ENCODE results near the gene JMJD8.

JMJD8 gene, protein sequence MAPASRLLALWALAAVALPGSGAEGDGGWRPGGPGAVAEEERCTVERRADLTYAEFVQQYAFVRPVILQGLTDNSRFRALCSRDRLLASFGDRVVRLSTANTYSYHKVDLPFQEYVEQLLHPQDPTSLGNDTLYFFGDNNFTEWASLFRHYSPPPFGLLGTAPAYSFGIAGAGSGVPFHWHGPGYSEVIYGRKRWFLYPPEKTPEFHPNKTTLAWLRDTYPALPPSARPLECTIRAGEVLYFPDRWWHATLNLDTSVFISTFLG

DNA sequence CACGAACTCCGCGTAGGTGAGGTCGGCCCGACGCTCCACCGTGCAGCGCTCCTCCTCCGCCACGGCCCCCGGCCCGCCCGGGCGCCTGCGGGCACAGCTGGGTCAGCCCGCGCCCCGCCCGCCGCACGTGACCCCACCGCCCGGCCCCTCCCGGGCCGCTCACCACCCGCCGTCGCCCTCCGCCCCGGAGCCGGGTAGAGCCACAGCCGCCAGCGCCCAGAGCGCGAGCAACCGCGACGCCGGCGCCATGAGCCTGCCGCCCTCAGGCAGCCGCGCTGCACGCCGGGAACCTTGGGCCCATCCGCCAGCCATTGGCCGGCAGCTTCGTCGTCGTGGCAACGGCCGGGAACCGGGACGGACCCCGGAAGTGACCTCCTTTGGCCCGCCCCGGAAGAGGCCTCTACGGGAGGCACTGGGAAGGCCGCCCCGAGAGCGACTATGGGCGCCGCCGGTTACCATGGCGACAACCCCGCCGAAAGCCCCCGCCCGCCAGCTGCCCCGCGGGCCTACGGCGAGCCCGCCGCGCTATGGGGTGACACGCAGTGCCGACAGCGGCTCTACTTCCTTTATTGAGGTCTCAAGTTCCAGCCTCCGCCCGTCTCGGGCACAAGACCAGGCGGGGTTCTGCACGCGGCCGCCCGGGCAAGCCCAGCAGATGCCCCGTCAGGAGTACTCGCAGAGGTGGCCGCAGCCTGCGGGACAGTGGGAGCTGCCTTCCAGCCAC lies at the start of gene JMJD8:
TSS of gene JMJD8 (minus strand) at position 264 of the 724 bp plus-strand sequence. CDS start at position 249, 15 bp downstream.
- TF ChIP-seq GATA2 (IDR thresholded peaks at IDR 0.05; ENCODE audit: low read depth, low read length) = no peak
- no peak for TF ChIP-seq GATA3 (IDR thresholded peaks at IDR 0.05; ENCODE audit: low read depth, low read length)

DNA sequence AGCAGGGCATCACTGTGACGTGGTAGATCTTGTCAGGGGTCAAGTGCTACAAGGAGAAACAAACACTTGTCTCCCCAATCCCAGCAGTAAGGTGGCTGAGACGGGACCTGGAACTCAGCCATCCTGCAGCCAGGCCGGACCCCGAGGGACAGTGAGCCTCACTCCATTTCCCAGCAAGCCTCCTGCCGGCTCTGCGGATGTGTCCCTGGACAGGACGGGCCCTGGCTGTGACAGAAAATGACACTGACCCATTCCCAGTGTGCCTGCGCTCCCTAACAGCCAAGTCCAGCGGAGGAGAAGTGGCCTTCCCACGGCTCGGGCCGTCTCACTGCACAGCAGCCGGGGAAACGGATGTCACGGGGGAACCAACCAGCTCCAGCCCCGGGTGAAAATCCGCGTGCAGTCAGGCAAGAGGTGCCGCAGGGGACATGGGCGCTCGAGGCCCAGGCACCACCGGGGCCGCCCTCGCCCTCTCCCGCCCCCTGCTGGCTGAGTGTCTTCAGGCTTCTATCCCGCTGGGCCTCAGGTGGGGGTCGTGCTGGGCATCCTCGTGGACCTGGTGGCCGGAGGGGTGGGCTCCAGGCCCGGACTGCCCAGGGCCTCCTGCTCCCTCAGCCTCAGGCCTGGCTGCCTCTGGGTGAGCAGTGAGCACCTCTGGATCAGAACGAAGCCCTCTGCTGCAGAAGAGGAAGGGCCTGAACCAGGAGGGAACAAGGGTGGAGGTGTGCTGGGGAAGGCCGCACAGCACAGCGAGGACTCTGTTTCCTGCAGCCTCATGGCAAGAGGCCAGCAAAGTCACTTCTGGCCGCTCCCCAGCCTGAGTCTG lies 49.5 kb upstream of the JMJD8 start:
- TF ChIP-seq GATA3 (IDR thresholded peaks at IDR 0.05; ENCODE audit: low read depth, low read length) = no peak
- no peak for TF ChIP-seq GATA2 (IDR thresholded peaks at IDR 0.05; ENCODE audit: low read depth, low read length)

DNA sequence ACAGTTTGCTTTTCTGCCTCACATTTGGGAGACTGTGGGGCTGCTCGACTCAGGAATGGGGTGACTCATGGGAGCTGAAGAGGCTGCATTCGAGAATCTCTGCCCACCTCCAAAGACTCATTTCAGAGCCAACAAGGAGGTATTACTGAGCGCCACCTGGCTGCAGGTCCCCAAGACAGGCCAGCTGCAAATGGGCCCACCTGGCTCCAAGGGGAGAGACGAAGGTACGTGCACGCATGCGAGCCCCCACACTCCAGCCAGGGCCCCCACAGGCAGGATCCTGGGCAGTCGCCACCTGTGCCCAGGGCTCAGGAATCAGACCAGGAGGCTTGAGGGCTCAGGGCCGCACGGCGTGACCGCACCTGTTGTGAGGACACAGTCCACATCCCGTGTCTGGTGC lies 48.8 kb upstream of the JMJD8 start:
- TF ChIP-seq GATA3 (IDR thresholded peaks at IDR 0.05; ENCODE audit: low read depth, low read length) (no peak), GATA2 (IDR thresholded peaks at IDR 0.05; ENCODE audit: low read depth, low read length) (no peak)

DNA sequence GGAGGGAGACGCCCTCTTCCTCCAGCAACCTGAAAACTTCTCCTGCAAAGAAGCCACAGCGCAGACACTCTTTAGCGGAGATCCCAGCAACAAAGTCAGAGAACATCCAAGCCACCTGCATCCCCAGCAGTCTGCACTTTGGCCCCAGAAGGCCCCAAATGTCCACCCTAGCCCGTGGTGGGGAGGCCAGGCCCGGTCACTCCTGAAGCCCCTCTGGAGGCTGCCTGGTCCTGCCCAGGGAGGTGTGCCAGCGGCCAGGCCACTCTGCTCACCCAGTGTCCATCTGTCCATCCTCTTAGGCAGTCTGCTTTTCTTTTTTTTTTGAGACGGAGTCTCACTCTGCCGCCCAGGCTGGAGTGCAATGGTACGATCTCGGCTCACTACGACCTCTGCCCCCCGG lies 48.2 kb upstream of the JMJD8 start:
- no peak for TF ChIP-seq GATA3 (IDR thresholded peaks at IDR 0.05; ENCODE audit: low read depth, low read length)
- no peak for TF ChIP-seq GATA2 (IDR thresholded peaks at IDR 0.05; ENCODE audit: low read depth, low read length)

DNA sequence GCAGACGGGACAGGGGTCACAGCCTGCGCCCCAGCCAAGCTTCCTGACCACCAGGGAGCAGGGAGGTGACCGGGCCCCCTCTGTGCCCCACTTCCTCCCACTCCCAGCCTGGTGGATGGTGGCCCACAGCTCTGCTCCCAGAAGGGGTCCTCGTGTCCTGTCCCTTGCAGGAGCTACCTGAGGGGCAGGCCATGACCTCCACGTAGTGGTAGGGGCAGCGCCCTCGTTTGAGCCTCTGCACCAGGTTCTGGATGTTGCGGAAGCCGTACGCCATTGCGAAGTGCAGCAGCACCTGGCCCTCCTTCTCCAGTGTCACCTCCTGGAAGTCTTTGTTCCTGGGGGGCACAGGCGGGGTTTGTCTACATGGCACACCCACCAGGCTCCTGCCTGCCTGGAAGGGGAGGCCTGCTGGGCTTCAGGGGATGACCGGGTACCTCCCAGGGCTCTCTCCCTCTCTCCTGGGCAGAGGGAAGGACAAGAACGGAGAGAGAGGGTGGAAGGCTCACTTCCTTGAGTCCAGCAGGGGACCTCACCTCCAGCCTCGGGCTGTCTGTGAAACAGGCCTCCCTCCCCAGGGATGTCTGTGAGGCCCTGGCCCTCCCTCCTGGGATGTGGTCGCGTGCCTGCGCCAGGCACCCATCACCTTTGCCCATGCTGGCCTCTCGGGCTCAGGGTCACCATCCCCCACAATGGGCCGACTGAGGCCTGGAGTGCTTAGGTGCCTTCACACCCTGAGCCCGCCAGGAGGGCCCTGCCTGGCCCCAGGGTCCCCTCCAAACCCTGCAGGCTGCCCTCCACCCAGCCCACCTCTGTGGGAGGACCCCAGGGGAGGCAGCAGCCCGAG lies 46.8 kb upstream of the JMJD8 start:
- no peak for TF ChIP-seq GATA3 (IDR thresholded peaks at IDR 0.05; ENCODE audit: low read depth, low read length)
- no peak for TF ChIP-seq GATA2 (IDR thresholded peaks at IDR 0.05; ENCODE audit: low read depth, low read length)

DNA sequence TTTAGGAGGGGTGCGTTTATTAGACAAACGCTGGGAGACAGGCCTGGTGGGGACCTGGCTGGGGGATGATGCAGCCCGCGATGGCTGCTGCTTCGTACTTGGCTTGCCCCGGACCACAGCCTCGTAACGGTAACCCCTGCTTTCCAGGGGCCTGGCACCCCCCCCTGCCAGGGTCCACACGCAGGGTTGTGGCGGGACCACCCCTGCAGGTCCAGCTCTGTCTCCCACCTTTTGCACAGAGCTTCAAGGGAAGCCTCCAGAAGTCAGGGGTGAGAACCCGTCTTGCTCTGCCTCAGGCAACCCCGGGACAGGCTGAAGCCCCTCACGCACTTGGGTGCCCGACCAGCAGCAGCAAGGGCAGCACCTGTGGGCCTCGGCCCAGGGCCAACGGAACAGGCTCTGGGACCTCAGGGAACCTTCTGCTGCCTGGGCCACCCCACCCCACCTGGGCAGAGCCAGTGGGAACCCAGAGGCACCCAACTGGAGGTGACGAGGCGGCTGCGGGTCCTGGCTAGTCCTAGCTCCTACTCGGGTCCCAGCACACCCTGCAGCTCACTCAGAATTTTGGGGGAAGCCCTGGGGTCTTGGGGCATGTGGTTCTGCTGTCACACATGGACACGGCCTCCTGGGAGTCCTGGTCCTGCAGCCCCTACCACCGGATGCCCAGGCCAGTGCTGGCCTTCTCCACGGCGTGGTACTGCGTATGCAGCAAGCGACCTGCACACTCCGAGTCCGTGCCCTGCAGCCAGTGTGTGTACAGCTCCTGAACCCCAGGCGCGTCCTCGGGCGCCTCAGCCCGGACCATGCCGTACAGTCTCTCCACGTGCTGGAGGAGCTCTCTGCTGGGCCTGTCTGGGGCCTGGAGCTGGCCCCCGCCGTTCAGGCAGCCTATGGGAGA lies 45.9 kb upstream of the JMJD8 start:
- TF ChIP-seq GATA2 (IDR thresholded peaks at IDR 0.05; ENCODE audit: low read depth, low read length) = no peak
- TF ChIP-seq GATA3 (IDR thresholded peaks at IDR 0.05; ENCODE audit: low read depth, low read length) = no peak

DNA sequence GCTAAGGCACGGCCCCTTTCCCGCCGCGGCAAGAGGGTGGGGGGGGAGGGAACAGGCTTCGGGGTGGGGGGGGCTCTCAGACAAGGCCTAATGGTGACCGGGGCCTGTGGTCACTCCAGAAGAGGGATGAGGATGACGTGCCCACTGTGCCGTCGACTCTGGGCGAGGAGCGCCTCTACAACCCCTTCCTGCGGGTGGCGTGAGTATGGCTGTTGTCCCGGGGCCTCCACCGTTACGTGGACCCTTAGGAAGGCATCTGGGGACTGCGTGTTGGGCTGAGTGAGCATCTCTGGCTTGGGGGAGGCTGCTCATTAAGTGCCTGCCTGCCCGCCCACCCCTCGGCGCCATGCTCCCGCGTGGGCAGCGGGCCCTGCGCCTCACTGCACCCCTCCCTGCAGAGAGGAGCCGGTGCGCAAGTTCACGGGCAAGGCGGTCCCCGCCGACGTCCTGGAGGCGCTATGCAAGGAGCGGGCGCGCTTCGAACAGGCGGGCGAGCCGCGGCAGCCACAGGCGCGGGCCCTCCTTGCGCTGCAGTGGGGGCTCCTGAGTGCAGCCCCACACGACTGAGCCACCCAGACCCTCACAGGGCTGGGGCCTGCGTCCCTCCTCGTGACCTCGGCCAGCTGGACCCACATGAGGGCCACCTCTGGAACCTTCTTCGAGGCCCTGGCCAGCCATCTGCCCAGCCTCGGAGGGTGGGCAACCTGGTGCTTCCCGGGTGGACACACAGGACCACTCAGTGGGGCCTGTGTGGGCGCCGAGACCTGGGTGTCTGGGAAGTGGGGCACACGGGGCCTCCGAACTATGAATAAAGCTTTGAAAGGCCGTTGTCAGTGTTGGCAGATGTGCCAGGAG lies 45.0 kb upstream of the JMJD8 start:
- no peak for TF ChIP-seq GATA2 (IDR thresholded peaks at IDR 0.05; ENCODE audit: low read depth, low read length)
- TF ChIP-seq GATA3 (IDR thresholded peaks at IDR 0.05; ENCODE audit: low read depth, low read length) = no peak

DNA sequence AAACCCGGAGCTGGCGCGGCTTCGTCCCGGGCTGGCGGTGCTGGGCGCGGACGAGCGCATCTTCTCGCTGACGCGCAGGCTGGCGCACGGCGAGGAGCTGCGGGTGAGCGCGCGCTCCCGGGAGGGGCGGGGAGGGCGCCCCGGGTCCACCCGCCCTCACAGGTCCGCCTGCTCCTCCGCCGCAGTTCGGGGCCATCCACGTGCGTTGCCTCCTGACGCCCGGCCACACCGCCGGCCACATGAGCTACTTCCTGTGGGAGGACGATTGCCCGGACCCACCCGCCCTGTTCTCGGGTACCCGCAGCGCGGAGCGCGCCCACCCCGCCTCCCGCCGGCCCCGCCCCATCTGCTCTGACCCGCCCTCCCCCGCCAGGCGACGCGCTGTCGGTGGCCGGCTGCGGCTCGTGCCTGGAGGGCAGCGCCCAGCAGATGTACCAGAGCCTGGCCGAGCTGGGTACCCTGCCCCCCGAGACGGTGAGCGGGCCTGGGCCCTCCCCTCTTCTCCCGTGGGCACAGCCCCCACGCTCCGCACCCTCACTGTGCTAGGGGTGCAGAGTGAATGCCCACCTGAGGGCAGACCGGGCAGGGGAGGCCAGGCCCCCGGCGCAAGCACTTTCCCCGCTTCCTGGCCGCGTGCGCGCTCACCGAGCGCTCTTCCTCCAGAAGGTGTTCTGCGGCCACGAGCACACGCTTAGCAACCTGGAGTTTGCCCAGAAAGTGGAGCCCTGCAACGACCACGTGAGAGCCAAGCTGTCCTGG lies 44.2 kb upstream of the JMJD8 start:
- TF ChIP-seq GATA3 (IDR thresholded peaks at IDR 0.05; ENCODE audit: low read depth, low read length) (no peak), GATA2 (IDR thresholded peaks at IDR 0.05; ENCODE audit: low read depth, low read length) (no peak)

DNA sequence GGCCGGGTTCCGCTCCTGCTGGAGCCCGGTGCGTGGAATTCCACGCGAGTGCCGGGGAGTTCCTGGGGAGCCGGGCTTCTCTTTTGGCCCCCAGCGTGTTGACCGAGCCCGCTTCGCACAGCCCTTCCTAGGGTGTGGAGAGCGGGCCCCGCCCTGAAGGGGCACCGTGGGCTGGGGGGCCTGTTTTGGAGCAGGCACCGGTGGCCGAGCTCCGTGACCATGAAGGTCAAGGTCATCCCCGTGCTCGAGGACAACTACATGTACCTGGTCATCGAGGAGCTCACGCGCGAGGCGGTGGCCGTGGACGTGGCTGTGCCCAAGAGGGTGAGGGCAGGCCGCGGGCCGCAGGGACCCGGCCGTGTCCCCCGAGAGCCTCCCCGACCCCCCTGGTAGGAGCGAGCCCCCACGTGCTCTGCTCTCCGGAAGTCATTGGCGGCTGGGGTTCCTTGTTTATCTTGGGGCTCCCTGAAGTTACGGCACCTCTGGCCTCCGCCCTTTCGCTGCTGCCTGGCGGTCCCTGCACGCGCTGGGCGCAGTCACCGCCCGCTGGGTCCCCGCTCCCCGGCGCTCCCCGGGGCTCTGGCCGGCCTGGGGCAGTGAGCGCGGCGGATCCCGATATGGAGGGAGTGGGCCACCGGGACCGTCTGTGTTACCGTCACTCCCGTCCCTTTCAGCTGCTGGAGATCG lies 43.3 kb upstream of the JMJD8 start:
- TF ChIP-seq GATA3 (IDR thresholded peaks at IDR 0.05; ENCODE audit: low read depth, low read length) (no peak), GATA2 (IDR thresholded peaks at IDR 0.05; ENCODE audit: low read depth, low read length) (no peak)

DNA sequence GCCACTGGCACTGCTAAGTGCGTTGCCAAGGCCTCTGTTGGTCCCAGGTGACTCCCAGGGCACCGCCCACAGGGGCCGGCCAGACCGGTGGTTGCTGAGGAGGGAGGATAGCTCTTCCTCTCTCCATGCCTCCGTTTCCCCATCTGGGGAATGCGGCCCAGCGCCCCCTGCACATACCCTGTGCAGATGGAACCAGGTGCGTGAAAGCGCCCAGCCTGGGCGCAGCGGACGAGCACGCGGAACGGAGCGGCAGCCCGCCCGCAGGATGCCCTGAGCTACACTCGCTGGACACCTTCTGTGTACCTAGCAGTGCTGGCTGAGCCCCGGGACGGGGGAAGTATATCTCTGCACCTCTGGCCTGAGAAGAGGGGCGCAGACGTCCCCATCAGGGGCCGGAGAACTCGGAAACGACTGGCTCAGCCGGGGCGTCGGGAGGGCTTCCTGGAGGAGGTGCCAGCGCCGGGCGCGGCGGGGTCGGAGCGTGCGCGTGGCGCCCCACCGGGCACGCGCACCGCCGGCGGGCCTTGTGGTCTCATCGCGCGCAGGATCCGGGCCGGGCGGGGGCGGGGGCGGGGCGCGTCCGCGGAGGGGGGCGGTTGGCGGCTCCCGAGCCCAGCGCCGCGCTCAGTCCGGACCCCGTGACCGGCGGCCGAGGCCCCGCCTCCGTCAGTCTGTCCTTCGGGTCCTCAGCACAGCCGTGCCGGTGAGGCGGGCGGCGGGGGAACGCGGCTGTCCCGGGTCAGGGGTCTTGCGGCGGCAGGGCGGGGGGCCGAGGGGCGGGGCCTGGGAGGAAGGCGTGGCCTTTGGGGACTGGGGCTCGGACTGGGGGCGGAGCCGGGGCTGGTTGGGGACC lies 42.5 kb upstream of the JMJD8 start, which contains the start of the genes CCDC78 and HAGHL:
TSS of gene CCDC78 (minus strand) at position 6 of the 853 bp plus-strand sequence. CDS start 76 bp downstream, outside the sequence.
TSS of gene HAGHL (plus strand) at position 669 of the 853 bp plus-strand sequence. CDS start 404 bp downstream, outside the sequence.
- TF ChIP-seq GATA2 (IDR thresholded peaks at IDR 0.05; ENCODE audit: low read depth, low read length) (no peak), GATA3 (IDR thresholded peaks at IDR 0.05; ENCODE audit: low read depth, low read length) (no peak)

Measured in SH-SY5Y (cell line).